NCI-H146 treated with DMSO at 0.1 percent for 48 hours (cell line): ENCODE data around the gene DCDC2.
"Not testable (repeated sequence)": the region's sequence is repeated elsewhere in the genome, so short reads cannot be mapped to it uniquely, and the experiment has no call there.

ENCODE experiments used
- DNase-seq: peaks from one replicate; lab custom pipeline; 2025; ENCODE audit not compliant: unreplicated experiment; lab: John Stamatoyannopoulos, UW

The DCDC2 gene

GRCh38 chr6:24228681-24229255 is 129.1 kb downstream of the DCDC2 start:
- DNase-seq = no peak

- DNase-seq = no peak
These were observed 129.7 kb downstream of the DCDC2 start for GRCh38 chr6:24228123-24228522.

GRCh38 chr6:24227556-24227955 is 130.3 kb downstream of the DCDC2 start:
- DNase-seq = no peak

- no peak for DNase-seq
These were observed 131.3 kb downstream of the DCDC2 start for GRCh38 chr6:24226541-24226940.

- DNase-seq = no peak
These were observed 132.0 kb downstream of the DCDC2 start for GRCh38 chr6:24225838-24226237.

- no peak for DNase-seq
These were observed 134.5 kb downstream of the DCDC2 start for GRCh38 chr6:24223115-24223919.

- DNase-seq = no peak
These were observed 138.2 kb downstream of the DCDC2 start for GRCh38 chr6:24219670-24220069.

GRCh38 chr6:24214984-24215383 is 142.9 kb downstream of the DCDC2 start:
- no peak for DNase-seq

GRCh38 chr6:24207413-24207812 is 150.4 kb downstream of the DCDC2 start:
- peak; percentile 30 for DNase-seq

GRCh38 chr6:24205020-24205492 is 152.8 kb downstream of the DCDC2 start:
- peak; percentile 49 for DNase-seq

- not testable (repeated sequence) for DNase-seq
These were observed 153.7 kb downstream of the DCDC2 start for GRCh38 chr6:24204113-24204512.

- peak; percentile 13 for DNase-seq
These were observed 160.0 kb downstream of the DCDC2 start for GRCh38 chr6:24197892-24198291.

GRCh38 chr6:24195836-24196597 is 161.8 kb downstream of the DCDC2 start:
- peak; percentile 49 for DNase-seq

- DNase-seq = no peak
These were observed 162.7 kb downstream of the DCDC2 start for GRCh38 chr6:24194978-24195700.

GRCh38 chr6:24193364-24193763 is 164.5 kb downstream of the DCDC2 start:
- no peak for DNase-seq

- no peak for DNase-seq
These were observed 166.5 kb downstream of the DCDC2 start for GRCh38 chr6:24191346-24191745.

GRCh38 chr6:24188578-24189080 is 169.2 kb downstream of the DCDC2 start:
- no peak for DNase-seq

GRCh38 chr6:24187965-24188577 is 169.8 kb downstream of the DCDC2 start:
- no peak for DNase-seq

- DNase-seq = no peak
These were observed 171.5 kb downstream of the DCDC2 start for GRCh38 chr6:24186349-24186748.

- no peak for DNase-seq
These were observed 174.3 kb downstream of the DCDC2 start for GRCh38 chr6:24183584-24183983.
